RKO (cell line): Measurements from ENCODE around the gene GALNTL6.
A peak's percentile ranks its signal among the peaks of the same experiment; 100 is the strongest.
"Not testable (repeated sequence)": the region's sequence is repeated elsewhere in the genome, so short reads cannot be mapped to it uniquely, and the experiment has no call there.

Source experiments
- DNase-seq: peaks from one replicate; pipeline ENCODE4 v3.0.0-alpha.2; 2016; ENCODE audit warnings: low spot score

GALNTL6 gene

DNA sequence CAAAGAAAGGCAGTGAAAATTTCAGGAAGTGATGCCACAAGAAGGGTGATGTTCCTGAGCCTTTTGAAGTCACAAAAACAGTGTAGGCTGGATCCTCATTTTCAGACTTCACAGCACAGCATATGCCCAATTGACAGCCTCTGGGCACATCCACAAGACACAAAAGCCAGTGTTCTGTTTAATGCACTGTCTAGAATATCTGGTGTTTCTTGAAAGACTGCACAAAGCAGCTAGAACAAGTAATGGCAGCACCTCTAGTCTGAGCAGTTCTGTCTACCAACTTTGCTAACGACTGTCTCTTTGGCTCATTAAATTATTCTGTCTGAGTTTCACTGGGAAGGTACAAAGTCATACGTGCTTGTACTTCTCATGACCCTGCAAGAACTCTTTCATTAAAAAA, 938.3 kb downstream of the GALNTL6 start:
- no peak for DNase-seq

DNA sequence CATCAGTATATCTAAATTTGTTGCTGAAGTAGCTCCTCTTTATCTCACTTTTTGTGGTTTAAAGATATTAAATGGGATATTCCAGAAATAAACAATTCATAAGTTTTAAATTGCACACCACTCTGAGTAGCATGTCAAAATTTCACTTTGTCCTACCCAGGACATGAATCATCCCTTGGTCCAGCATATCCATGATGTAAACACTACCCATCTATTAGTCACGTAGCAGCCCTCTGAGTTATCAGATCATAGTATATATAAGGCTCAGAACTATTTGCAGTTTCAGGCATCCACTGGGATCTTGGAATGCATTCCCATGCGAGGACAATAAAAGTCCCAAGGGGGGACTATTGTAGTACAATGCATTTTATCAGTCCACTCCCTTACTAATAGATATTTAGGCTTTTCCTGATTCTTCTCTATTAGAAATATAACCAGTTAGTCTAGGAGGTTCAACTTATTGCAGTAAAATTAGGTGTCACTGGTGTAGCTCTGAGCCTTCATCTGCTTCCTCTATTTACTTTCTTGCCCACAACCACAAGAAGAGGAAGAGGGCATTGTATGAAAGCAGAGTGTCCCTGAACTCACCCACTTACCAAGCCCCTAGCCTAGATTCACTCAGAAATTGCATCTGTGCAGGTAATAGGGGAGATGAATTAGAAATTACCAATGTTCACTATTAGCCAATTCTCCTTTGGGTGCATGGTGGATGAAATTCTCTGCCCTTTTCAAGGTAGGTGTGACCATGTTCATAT, 945.6 kb downstream of the GALNTL6 start:
- DNase-seq = peak; percentile 77

DNA sequence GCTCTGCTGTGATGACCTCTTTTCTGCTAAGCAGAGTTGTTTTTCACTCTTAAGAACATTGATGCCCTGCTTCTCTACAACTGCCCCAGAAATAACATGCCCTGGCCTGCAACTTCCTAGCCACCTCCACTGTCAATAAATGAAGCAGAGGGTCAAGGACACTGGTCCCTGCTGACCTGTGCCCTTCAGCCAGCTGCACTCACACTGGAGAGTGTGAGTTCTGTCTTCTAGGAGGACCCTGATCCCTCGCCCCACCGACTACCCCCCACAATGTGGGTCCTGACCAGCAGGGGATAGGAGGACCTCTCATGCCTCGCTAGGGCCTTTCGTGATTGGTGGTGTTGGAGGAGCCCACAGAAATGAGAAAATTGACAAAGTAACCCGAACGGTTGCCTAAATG, 947.3 kb downstream of the GALNTL6 start:
- no peak for DNase-seq

DNA sequence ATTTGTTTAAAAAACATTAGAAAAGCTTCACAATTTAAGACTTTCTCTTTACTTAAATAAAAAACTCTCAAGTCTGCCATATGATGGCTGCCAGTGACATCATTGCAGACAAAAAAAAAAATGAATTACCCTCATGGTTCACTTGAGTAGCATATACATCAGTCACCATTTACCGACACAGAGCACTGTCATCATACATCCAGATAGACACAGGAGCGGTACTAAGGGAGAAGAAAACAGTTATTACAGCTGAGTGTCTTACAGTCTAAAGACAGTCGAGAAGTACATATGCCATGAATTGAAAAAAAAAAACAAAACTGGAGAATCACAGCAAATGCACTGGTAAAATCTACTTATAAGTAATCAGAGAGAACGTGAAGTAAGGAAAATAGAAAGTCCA, 949.7 kb downstream of the GALNTL6 start:
- no peak for DNase-seq

DNA sequence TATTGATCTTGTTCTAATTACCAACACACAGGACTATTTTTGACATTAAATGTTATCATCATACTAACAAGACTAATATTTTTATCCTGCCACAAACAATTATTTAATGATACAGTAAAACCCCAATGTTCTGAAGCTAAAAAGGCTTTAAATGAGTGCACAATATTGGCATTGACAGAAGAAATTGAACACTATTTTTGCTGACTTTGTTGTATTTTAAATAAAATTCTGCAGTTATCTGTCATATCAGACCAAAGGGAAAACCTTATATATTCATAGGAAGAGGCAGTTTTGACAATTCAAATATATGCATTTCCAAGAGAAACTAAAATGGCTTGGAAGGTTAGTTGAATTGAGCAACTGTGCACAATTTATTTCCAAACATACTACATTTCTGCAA, 957.6 kb downstream of the GALNTL6 start:
- DNase-seq = no peak

DNA sequence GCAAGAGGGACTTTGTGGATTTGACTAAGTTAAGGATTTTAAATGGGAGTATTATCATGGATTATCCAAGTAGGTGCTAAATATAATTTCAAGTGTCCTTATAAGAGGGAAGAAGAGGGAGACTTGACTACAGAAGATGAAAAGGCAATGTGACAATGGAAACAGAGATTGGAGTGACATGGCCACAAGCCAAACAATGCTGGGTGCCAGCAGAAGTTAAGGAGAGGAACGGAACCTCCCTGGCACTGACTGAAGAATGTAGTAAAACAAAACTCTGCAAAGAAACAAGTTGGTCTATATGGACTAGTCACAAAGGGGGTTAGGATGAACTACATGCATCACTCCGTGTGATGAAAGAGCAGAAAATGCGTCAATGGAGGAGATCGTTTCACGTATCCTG, 959.6 kb downstream of the GALNTL6 start:
- DNase-seq = no peak

DNA sequence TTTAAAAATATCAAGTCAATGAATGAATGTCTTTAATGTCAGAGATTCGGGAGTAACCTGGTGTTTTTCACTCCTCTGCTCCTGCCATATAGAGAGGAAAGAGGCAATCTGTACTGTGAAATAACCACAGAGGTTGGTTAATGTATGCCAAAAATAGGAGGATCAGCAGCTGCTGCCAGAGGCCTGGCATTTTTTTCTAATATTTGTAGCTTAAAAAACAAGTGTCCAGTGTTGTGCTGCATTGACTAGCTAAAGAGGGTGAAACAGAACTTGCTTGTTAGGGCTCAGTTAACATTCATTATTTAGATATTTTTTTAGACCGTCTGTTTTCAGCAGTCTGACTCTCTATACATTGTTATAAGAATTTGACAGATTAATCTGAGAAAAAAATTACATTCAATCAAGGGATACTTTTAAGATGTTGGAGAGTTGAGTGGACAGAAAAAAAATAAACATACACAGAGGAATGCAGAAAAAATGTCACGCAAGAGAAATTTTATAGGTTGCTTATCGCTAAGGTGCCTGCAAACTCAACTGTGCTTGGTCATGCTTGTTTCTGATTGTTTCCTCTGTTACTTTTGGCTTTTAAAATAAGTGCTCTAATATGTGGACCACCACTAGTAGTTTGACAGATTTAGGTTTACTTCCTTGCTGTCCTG, 963.1 kb downstream of the GALNTL6 start:
- DNase-seq = no peak

DNA sequence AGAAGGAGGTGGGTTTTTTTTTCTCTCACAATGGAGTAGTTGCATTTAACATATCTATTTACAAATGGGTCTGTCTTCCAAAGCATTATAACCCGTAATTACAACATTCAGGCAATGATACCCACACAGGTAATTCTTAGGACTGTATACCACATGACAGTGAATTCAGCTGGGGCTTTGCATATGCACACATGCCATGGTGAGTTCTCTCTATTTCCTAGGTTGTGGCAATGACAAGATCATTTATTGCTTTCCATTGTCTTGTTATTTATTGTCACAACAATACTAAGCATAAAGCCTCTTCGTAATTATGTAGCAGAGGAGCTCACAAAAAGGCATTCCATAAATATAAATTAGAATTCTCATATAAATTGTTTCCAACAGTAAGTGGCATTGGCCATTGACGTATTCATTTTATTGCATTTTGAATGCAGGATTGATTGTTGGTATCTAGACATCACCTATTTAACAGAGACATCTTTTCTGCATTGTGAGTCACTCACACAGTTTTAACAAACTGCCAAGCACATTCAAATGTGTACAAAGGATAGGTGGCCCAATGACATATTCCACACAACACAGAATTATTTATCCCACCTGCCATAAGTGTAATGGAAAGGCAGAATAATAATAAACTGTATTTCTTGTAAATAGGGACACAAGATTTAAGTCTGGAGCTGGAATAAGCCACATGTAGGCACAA, 964.7 kb downstream of the GALNTL6 start:
- no peak for DNase-seq

DNA sequence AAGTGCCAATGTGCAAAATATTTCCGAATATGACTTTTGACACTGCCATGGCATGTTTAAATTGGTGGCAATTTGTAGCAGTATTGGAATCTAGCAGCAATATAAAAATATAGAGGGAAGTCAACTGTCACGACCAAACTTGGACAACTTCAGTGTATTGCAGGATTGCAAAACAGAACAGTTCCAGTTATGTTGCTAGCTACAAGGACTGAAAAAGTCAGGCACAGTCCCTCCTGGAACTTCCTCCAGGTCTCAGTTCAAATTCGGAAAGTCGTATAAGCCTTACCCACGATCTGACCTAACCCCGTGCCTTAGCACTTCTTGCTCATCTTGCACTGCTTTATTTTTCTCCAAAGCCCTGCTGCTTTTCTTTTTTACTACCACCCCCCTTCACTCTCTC, 965.4 kb downstream of the GALNTL6 start:
- no peak for DNase-seq

DNA sequence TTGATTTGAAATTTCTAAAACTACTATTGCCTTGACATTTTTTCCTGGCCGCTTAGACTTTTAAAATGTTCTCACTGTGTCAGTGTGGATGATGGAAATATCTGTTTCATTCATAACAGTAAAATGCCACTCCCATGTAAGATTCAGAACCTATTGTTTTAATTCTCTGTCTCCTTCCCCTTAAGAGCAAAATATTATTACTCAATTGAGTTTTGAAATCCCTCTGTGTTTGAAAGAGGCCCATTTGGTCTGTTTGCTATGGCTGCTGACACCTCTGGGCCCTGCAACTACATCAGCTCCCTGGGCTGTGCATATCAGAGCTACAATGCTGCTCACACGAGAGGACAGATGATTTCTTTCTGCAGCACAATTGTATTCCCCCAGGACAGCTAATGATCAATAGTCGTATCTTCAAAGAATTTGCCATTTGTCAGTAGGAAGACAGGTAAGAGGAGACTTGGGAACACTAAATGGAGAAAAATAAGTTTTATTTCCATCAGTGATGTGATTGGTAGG, 967.4 kb downstream of the GALNTL6 start:
- no peak for DNase-seq

DNA sequence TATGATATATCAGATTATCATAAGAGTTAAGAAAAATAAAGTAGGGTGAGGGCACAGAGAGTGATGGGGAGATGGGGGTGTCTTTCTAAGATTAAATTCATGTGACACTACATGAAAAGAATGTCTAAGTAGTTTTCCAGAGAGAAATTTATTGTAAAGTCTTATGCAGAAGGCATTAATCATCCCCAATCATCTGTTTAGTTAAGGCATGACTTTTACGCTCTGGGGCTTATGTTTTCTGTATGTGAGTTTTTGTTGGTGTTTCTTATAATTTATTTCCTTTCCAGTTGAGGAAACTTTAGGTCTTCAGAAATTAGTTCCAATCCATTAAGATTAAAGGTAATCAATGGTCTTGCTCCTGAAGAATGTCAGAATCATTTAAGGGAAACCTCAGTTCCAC, 972.4 kb downstream of the GALNTL6 start:
- no peak for DNase-seq

DNA sequence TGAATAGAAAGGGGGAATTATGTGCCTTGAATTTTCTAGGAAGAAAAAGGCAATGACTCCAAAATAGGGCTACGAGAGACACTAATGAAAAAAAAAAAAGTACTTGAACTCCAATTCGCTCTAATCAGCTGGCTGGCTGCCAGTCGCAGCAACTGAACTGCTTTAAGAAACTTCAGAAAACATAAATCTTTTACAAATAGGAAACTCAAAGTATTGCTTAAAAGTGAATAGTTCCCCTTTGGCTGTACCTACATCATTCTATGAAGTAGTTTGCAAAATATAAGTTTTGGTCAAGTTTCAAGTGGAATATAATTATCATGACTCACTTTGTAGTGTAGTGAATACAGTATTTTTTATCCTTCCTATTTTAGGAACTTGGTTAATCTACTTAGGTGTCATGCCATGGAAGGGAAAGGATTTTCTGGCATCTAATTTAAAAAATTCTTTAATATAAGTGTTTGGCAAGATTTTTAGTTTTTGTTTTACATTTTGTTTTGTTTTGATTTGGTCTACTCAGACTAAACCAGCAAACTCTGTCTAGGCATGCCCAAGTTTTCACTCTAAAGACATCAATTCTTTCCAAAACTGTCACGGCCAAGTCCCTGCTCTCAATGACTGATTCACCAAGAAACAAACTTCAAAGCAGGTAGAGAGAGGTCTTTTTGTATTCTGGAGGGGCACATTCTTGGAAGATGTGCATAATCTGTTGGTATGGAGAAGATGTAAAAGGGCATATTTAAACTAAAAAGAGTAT, 973.0 kb downstream of the GALNTL6 start:
- no peak for DNase-seq

DNA sequence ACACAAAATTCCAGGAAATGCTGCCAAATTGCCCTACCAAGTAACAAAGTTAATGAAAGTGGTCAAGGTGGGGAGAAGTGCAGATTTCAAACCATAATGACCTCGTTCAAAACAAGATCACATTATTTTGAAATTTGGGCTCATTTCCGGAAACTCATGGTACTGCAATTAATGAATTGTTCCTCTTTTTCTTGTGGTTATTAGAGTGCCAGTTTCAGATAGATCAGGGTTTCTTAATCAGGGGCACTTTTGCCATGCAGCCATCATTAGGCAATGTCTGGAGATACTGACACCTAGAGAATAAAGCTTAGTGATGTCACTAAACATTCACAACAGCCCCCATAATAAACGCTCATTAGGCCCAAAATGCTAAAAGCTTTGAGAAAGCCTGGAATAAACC, 973.9 kb downstream of the GALNTL6 start:
- DNase-seq = no peak

DNA sequence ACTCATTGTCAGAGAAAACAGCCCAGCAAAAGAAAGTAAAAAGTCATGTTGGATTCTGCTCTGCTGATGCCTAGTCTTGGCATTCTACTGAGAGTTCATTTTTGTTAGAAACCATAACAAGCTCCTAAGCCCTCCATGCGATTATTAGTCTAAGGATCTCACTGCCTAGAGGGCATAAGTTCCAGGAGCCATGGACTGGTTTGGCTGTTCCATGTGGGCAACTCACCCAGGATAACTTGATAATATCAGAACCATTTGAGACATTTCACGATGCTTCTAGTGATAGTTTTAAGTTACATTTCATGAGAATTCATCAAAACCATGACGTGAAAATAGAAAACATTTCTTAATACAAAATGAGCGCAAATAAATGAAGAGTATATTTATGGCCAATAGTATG, 978.6 kb downstream of the GALNTL6 start:
- DNase-seq = no peak

DNA sequence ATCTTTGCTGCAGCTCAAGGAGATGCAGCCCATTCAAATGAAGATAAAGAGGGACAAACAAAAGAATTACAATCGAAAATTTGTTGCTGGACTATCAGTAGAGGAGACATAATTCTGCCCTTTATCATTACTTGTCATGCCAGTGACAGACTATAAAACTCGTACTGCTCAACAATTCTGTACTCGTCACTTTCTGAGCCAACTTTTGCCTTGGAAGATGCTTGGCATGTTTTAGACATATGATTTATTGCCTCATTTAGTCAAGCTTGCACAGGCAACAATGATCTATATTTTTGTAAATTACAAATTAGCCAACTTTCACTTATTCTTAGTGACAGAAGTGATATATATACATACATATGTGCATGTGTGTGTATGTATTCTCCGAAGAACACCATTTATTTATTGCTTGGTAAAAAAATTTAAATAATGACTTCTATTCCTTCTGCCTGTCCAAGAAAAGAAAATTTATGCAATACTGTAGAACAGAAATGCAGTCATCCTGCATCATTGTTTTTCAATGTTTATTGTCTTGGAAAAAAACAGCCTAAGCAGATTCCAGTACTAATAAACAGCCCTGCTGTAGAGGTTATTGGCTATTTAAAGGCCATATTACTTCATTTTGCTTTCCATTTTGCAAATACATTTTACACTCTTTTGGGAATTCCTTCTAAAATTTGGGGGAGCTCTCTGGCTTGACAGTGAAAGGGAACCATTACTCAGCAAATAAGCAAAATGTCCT, 980.5 kb downstream of the GALNTL6 start:
- DNase-seq = no peak

DNA sequence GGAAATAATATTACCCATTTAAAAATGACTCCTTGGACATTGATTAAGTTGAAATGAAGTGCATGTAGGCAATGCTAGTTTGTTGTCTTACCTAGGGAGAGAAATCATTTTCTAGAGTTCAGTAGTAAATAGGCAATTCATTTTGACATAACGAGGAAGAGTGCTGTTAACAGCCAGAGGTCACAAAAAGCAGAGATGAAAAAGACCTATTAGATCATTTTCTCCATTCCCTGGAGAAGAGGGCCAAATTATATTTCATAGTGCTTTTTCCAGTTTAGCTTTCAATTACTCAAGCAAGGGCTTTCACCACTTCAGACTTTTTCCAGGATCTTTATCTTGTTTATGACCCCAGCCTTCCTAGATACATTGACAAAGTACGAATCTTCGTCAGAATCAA, 981.1 kb downstream of the GALNTL6 start:
- no peak for DNase-seq

DNA sequence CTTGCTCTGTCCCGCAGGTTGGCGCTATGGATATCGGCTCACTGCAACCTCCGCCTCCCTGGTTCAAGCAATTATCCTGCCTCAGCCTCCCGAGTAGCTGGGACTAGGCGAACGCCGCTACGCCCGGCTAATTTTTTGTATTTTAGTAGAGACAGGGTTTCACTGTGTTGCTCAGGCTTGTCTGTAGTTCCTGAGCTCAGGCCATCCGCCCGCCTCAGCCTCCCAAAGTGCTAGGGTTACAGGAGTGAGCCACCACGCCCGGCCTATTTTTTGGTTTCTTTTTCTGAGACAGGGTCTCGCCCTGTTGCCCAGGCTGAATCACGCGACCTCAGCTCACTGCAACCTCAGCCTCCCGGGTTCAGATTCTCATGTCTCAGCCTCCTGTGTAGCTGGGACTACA, 984.1 kb downstream of the GALNTL6 start:
- DNase-seq = not testable (repeated sequence)

DNA sequence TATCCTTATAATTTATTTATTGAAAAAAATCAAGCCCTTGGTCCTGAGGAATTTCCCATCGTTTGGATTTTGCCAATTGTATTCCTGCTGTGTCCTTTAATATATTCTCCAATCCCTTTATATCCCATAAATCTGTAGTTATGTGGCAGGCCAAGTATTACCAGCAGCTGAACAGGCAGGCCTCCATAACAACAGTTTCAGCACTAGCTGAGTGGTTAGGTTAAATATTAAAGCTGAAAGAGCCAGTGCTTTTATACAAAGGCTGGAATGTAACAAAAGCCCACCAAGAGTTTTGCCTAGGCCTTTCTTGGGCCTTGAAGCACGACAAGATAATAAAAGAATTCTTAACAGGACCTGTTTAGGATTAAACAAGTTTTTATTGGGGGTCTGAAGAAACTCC, 988.8 kb downstream of the GALNTL6 start:
- no peak for DNase-seq

DNA sequence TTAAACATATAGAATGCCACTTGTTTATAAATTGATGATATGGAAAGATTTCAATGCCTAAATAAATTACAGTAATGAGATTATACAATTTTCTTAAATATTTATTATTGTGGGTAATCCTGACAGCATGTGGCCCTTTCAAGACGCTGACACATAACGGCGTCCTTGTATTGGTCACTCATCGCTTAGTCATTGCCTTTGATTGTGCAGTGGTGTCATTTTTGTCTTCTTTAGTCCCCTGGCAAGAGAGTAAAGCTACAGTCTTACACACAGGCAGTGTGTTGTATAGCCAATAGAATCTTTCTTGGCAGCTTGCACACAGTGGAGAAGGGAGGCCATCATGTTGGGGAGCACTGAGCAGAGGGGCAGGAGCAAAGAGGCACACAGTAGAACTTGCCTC, 993.6 kb downstream of the GALNTL6 start:
- peak; percentile 56 for DNase-seq

DNA sequence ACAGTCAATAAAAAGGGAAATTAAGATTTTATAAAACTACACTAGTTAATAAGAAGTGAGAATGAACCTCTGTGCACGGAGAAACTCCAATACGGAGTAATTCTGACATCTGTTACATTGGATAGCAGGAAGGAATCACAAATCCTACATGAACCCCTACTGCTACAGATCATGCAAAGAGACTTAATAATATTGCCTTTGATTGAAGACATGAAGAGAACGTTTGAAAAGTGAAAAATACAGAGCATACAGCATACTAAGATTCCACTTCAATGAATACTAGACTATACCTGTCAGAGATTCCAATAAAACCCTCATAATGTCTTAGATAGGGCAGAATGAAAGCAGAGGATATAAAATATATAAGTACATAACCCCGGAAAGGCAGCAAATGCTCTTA, 995.0 kb downstream of the GALNTL6 start:
- no peak for DNase-seq

DNA sequence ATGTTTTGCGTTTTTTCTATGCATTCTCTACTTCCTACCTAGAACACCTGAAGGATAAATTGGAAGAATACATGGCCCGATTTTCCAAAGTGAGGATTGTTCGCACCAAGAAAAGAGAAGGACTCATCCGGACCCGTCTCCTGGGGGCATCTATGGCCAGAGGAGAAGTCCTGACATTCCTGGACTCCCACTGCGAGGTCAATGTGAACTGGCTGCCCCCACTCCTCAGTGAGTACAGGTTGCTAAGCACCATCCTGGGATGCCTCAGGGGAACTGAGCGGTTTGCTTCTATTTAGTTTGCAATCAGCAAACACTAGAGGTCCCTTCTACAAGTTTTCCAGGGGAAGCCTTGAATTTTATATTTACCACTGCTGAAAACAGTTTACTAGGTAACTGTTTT, 996.1 kb downstream of the GALNTL6 start:
- no peak for DNase-seq
